Naive thymus-derived CD4-positive, alpha-beta T cell (primary cell): Measurements from ENCODE around the gene THSD4. TPM values are rescaled to one million over a fixed set of nuclear protein-coding genes. Genes with fewer than 3 reads are reported as not detected.
"Not testable (repeated sequence)": the region's sequence is repeated elsewhere in the genome, so short reads cannot be mapped to it uniquely, and the experiment has no call there.

Experiments
- ATAC-seq: fragments of 150-1000 bp; cut with Tn5 transposase; 2 replicates; pipeline ENCODE4 v1.10.0; 2021; ENCODE audit warnings: mild to moderate bottlenecking, moderate library complexity
- CTCF ChIA-PET: fragments of 350-600 bp; sonication (Branson Sonifier 250); formaldehyde crosslinking; loops from one replicate; lab custom pipeline; 2021; ENCODE audit warnings: antibody characterized with exemption; lab: Charles Lee
- POLR2A ChIA-PET: fragments of 350-600 bp; sonication (Branson Sonifier 250); formaldehyde crosslinking; loops from one replicate; lab custom pipeline; 2021; ENCODE audit warnings: antibody characterized with exemption, inconsistent platforms; lab: Charles Lee
- DNase-seq, 9 donors: peaks; one replicate each; pipeline versions ENCODE4 v3.0.0 to v3.0.0-alpha.2; 2020 to 2022; ENCODE audit warnings: mixed read lengths in 1 of 9
- H3K27ac ChIP-seq: one replicate; pipeline ENCODE4 v1.7.0; 2013; ENCODE audit warnings: mild to moderate bottlenecking, low read depth, low read length, moderate library complexity
- H3K27me3 ChIP-seq, 2 donors: one replicate each; pipeline ENCODE4 v1.7.0; 2013; ENCODE audit warnings: low read length in 2 of 2, mild to moderate bottlenecking in 2 of 2, moderate library complexity in 2 of 2; ENCODE audit not compliant: control insufficient read depth in 2 of 2, insufficient read depth in 2 of 2
- H3K36me3 ChIP-seq, 3 experiments: 1 replicate in 2 of 3; 2 replicates in 1 of 3; pipeline ENCODE4 v1.7.0; 2013; ENCODE audit warnings: low read length in 3 of 3, mild to moderate bottlenecking in 3 of 3, moderate library complexity in 1 of 3; ENCODE audit not compliant: insufficient read depth in 3 of 3, control insufficient read depth in 2 of 3
- H3K4me1 ChIP-seq, 2 donors: one replicate each; pipeline ENCODE4 v1.7.0; 2013; ENCODE audit warnings: low read length in 2 of 2, mild to moderate bottlenecking in 2 of 2, moderate library complexity in 1 of 2; ENCODE audit not compliant: control insufficient read depth in 2 of 2, insufficient read depth in 2 of 2
- H3K4me3 ChIP-seq: 2 replicates; pipeline ENCODE4 v1.7.0; 2013; ENCODE audit warnings: mild to moderate bottlenecking, low read length
- H3K9me3 ChIP-seq, 3 experiments: 1 replicate in 2 of 3; 2 replicates in 1 of 3; pipeline ENCODE4 v1.7.0; 2013; ENCODE audit warnings: low read length in 3 of 3; ENCODE audit not compliant: control insufficient read depth in 2 of 3
- H3K27ac Mint-ChIP-seq, 9 donors: one replicate each; pipeline ENCODE4 v1.8.0; 2020 to 2022; ENCODE audit warnings: mixed read lengths in 9 of 9, mild to moderate bottlenecking in 8 of 9, moderate library complexity in 5 of 9, inconsistent platforms in 2 of 9
- H3K27me3 Mint-ChIP-seq, 5 donors: one replicate each; pipeline ENCODE4 v1.8.0; 2021 to 2022; ENCODE audit warnings: mixed read lengths in 5 of 5, mild to moderate bottlenecking in 1 of 5
- H3K36me3 Mint-ChIP-seq, 5 donors: one replicate each; pipeline ENCODE4 v1.8.0; 2020 to 2022; ENCODE audit warnings: mixed read lengths in 5 of 5, mild to moderate bottlenecking in 3 of 5, inconsistent platforms in 1 of 5
- H3K4me1 Mint-ChIP-seq, 7 donors: one replicate each; pipeline ENCODE4 v1.8.0; 2020 to 2022; ENCODE audit warnings: mixed read lengths in 7 of 7, mild to moderate bottlenecking in 3 of 7, inconsistent platforms in 1 of 7
- H3K4me3 Mint-ChIP-seq, 10 donors: one replicate each; pipeline ENCODE4 v1.8.0; 2020 to 2022; ENCODE audit warnings: mild to moderate bottlenecking in 10 of 10, mixed read lengths in 10 of 10, moderate library complexity in 6 of 10, inconsistent platforms in 2 of 10
- H3K9me3 Mint-ChIP-seq, 11 donors: one replicate each; pipeline ENCODE4 v1.8.0; 2020 to 2022; ENCODE audit warnings: mixed read lengths in 11 of 11, mild to moderate bottlenecking in 4 of 11, inconsistent platforms in 1 of 11, moderate library complexity in 1 of 11
- intact Hi-C, 2 donors: fragments of 100-400 bp; cut with micrococcal nuclease; formaldehyde crosslinking; loops; one replicate each; pipeline ENCODE4 v1.15.1; 2023
- polyA plus RNA-seq, 2 donors: library from polyadenylated mRNA; unstranded; fragments of 300-500 nt; fragmentation: Illumina TruSeq; gene quantifications; one replicate each; pipeline ENCODE4 v1.2.3, GENCODE V29; 2021
- total RNA-seq, 6 experiments: library from RNA in 5 of 6; stranded (reverse) in 5 of 6; gene quantifications; 1 replicate in 5 of 6; 2 replicates in 1 of 6; pipeline ENCODE4 v1.2.3 and lab custom pipeline; 2021 to 2026

Gene THSD4
- total and polyA plus RNA-seq, 7 experiments from 2014 or later, result not detected

GRCh38 chr15:71314956-71315537, 199.8 kb downstream of the THSD4 start:
- POLR2A ChIA-PET, result no interaction called here
- DNase-seq, result no peak
- no peak for ATAC-seq
- peaks cover 0 to 5% (median 0%) of the 10 kb centered on the region in 5 donors for H3K36me3 Mint-ChIP-seq
- H3K27ac Mint-ChIP-seq, result no peak overlapping the region
- Histone ChIP-seq H3K36me3 (no peaks in the 10 kb centered on the region), H3K27ac (no peak overlapping the region), H3K27me3 (no peaks in the 10 kb centered on the region), H3K4me3 (no peak overlapping the region), H3K9me3 (no peaks in the 10 kb centered on the region), H3K4me1 (no peaks in the 10 kb centered on the region)
- H3K4me3 Mint-ChIP-seq, result no peak overlapping the region
- peaks cover 0 to 16% (median 11%) of the 10 kb centered on the region in 5 donors for H3K27me3 Mint-ChIP-seq
- intact Hi-C loops, result no loop called here
- peaks cover 0 to 18% (median 6%) of the 10 kb centered on the region in 11 donors for H3K9me3 Mint-ChIP-seq
- CTCF ChIA-PET, result no interaction called here
- H3K4me1 Mint-ChIP-seq, result no peaks in the 10 kb centered on the region

- Mint-ChIP-seq H3K27ac (no peak overlapping the region), H3K27me3 (peaks cover 1 to 18% (median 11%) of the 10 kb centered on the region in 5 donors), H3K9me3 (peaks cover 0 to 18% (median 6%) of the 10 kb centered on the region in 11 donors), H3K4me1 (no peaks in the 10 kb centered on the region), H3K4me3 (no peak overlapping the region), H3K36me3 (peaks cover 0 to 5% (median 0%) of the 10 kb centered on the region in 5 donors)
- no peaks in the 10 kb centered on the region for H3K4me1 ChIP-seq
- H3K27ac ChIP-seq, result no peak overlapping the region
- ChIA-PET CTCF (no interaction called here), POLR2A (no interaction called here)
- H3K4me3 ChIP-seq, result no peak overlapping the region
- ATAC-seq, result no peak
- no peaks in the 10 kb centered on the region for H3K9me3 ChIP-seq
- no peaks in the 10 kb centered on the region for H3K36me3 ChIP-seq
- no peaks in the 10 kb centered on the region for H3K27me3 ChIP-seq
- DNase-seq, result no peak
- intact Hi-C loops, result no loop called here
These were observed 201.6 kb downstream of the THSD4 start for GRCh38 chr15:71316911-71317310.

GRCh38 chr15:71319424-71319823, 204.2 kb downstream of the THSD4 start:
- not testable (repeated sequence) for DNase-seq, H3K4me1 ChIP-seq
- POLR2A ChIA-PET, result interaction anchor here (0.6 kb wide), 1 partner anchor 59 kb away, joined by 4 read pairs; no protein-coding TSS in a partner anchor

GRCh38 chr15:71319935-71320334, 204.7 kb downstream of the THSD4 start:
- Mint-ChIP-seq H3K4me3 (no peak overlapping the region), H3K36me3 (peaks cover 0 to 5% (median 0%) of the 10 kb centered on the region in 5 donors), H3K4me1 (no peaks in the 10 kb centered on the region), H3K27me3 (peaks cover 7 to 21% (median 18%) of the 10 kb centered on the region in 5 donors), H3K27ac (no peak overlapping the region), H3K9me3 (peaks cover 0 to 13% (median 5%) of the 10 kb centered on the region in 11 donors)
- H3K27me3 ChIP-seq, result no peaks in the 10 kb centered on the region
- POLR2A ChIA-PET, result interaction anchor here (0.6 kb wide), 1 partner anchor 58 kb away, joined by 4 read pairs; no protein-coding TSS in a partner anchor
- H3K4me1 ChIP-seq, result no peaks in the 10 kb centered on the region
- CTCF ChIA-PET, result no interaction called here
- no peaks in the 10 kb centered on the region for H3K9me3 ChIP-seq
- intact Hi-C loops, result no loop called here
- ATAC-seq (no peak), DNase-seq (no peak)
- H3K36me3 ChIP-seq, result no peaks in the 10 kb centered on the region
- H3K27ac ChIP-seq, result no peak overlapping the region
- no peak overlapping the region for H3K4me3 ChIP-seq

More at GRCh38 chr15:71319424-71319823, 204.2 kb downstream of the THSD4 start:
- H3K27ac ChIP-seq, H3K4me3 Mint-ChIP-seq, H3K27ac Mint-ChIP-seq, CTCF ChIA-PET, H3K27me3 ChIP-seq, H3K9me3 ChIP-seq, H3K36me3 Mint-ChIP-seq, H3K4me3 ChIP-seq, H3K36me3 ChIP-seq, ATAC-seq, intact Hi-C loops, H3K4me1 Mint-ChIP-seq: not testable (repeated sequence)
- Mint-ChIP-seq H3K9me3 (peaks cover 0 to 13% (median 5%) of the 10 kb centered on the region in 11 donors), H3K27me3 (peaks cover 3 to 18% (median 16%) of the 10 kb centered on the region in 5 donors)

- Histone ChIP-seq H3K9me3 (no peaks in the 10 kb centered on the region), H3K27me3 (no peaks in the 10 kb centered on the region), H3K27ac (no peak overlapping the region), H3K36me3 (no peaks in the 10 kb centered on the region), H3K4me3 (no peak overlapping the region), H3K4me1 (no peaks in the 10 kb centered on the region)
- CTCF ChIA-PET, result no interaction called here
- no peak for ATAC-seq
- Mint-ChIP-seq H3K9me3 (peaks cover 0 to 2% (median 0%) of the 10 kb centered on the region in 11 donors), H3K36me3 (no peaks in the 10 kb centered on the region), H3K27me3 (peaks cover 0 to 13% (median 10%) of the 10 kb centered on the region in 5 donors), H3K4me1 (no peaks in the 10 kb centered on the region), H3K27ac (no peak overlapping the region), H3K4me3 (no peak overlapping the region)
- POLR2A ChIA-PET, result interaction anchor here (1.3 kb wide), 1 partner anchor 14 kb away, joined by 3 read pairs; no protein-coding TSS in a partner anchor
- DNase-seq, result no peak
- intact Hi-C loops, result no loop called here
These were observed 207.8 kb downstream of the THSD4 start for GRCh38 chr15:71323082-71323481.

GRCh38 chr15:71323584-71323983, 208.3 kb downstream of the THSD4 start:
- Mint-ChIP-seq H3K4me1 (no peaks in the 10 kb centered on the region), H3K9me3 (peaks cover 0 to 2% (median 0%) of the 10 kb centered on the region in 11 donors), H3K27ac (no peak overlapping the region), H3K27me3 (peaks cover 0 to 11% (median 10%) of the 10 kb centered on the region in 5 donors), H3K36me3 (no peaks in the 10 kb centered on the region), H3K4me3 (no peak overlapping the region)
- Histone ChIP-seq H3K4me3 (no peak overlapping the region), H3K27ac (no peak overlapping the region), H3K27me3 (no peaks in the 10 kb centered on the region), H3K4me1 (no peaks in the 10 kb centered on the region), H3K36me3 (no peaks in the 10 kb centered on the region), H3K9me3 (no peaks in the 10 kb centered on the region)
- DNase-seq, result no peak
- ATAC-seq, result no peak
- intact Hi-C loops, result no loop called here
- CTCF ChIA-PET, result no interaction called here
- POLR2A ChIA-PET, result interaction anchor here (1.3 kb wide), 1 partner anchor 14 kb away, joined by 3 read pairs; no protein-coding TSS in a partner anchor

- intact Hi-C loops, result no loop called here
- no peak overlapping the region for H3K4me3 ChIP-seq
- no peak overlapping the region for H3K27ac Mint-ChIP-seq
These were observed 210.2 kb downstream of the THSD4 start for GRCh38 chr15:71325481-71325880.

More at GRCh38 chr15:71325481-71325880, 210.2 kb downstream of the THSD4 start:
- ChIA-PET POLR2A (no interaction called here), CTCF (no interaction called here)
- Mint-ChIP-seq H3K4me1 (no peaks in the 10 kb centered on the region), H3K27me3 (peaks cover 0 to 11% (median 6%) of the 10 kb centered on the region in 5 donors), H3K9me3 (no peaks in the 10 kb centered on the region), H3K36me3 (no peaks in the 10 kb centered on the region), H3K4me3 (no peak overlapping the region)
- Histone ChIP-seq H3K9me3 (no peaks in the 10 kb centered on the region), H3K27ac (no peak overlapping the region), H3K36me3 (no peaks in the 10 kb centered on the region), H3K4me1 (no peaks in the 10 kb centered on the region), H3K27me3 (no peaks in the 10 kb centered on the region)
- DNase-seq (no peak), ATAC-seq (no peak)
